ENCODE results near the gene RRAGC.

The RRAGC gene

DNA sequence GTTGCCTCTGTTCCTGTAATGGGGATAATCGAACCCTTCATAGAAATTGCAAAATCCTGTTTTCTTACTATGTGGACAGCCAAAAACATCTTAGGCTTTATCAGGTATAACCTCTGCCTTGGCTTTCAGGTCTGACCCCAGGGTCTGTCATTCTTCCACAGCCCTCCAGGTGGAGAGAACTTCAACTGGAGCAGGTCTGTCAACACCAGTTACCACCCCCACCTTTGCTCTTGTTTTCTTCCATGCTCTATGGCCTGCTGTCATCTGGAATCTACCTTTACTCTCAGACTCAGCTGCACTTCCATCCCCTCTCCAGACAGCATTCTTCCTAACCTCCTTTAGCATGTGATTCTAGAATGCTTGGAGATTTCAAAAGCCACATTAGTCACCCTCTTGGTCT, 32.2 kb upstream of the RRAGC start:
- TF ChIP-seq, protein P1, sequence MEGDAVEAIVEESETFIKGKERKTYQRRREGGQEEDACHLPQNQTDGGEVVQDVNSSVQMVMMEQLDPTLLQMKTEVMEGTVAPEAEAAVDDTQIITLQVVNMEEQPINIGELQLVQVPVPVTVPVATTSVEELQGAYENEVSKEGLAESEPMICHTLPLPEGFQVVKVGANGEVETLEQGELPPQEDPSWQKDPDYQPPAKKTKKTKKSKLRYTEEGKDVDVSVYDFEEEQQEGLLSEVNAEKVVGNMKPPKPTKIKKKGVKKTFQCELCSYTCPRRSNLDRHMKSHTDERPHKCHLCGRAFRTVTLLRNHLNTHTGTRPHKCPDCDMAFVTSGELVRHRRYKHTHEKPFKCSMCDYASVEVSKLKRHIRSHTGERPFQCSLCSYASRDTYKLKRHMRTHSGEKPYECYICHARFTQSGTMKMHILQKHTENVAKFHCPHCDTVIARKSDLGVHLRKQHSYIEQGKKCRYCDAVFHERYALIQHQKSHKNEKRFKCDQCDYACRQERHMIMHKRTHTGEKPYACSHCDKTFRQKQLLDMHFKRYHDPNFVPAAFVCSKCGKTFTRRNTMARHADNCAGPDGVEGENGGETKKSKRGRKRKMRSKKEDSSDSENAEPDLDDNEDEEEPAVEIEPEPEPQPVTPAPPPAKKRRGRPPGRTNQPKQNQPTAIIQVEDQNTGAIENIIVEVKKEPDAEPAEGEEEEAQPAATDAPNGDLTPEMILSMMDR (IDR thresholded peaks at IDR 0.05) = no peak

DNA sequence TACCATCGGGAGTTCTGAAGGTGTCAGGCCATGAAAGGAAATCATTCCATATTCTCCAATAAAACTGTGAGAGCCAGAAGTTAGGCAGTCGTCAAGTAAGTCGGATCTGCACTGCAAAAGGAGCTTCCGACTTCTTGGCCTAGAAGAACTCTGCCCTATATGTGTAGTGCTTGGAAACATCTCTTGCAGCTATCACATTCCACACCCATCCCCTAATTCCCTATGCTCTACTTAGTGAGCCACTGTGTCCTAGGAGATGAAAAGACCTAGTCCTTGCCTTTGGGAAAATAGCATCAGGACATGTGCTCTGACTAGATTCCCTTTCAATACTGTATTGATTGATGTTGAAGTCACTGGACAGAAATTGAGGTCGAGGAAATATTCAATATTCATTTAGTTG, 30.0 kb upstream of the RRAGC start:
- TF ChIP-seq, protein P1 (IDR thresholded peaks at IDR 0.05) = no peak

DNA sequence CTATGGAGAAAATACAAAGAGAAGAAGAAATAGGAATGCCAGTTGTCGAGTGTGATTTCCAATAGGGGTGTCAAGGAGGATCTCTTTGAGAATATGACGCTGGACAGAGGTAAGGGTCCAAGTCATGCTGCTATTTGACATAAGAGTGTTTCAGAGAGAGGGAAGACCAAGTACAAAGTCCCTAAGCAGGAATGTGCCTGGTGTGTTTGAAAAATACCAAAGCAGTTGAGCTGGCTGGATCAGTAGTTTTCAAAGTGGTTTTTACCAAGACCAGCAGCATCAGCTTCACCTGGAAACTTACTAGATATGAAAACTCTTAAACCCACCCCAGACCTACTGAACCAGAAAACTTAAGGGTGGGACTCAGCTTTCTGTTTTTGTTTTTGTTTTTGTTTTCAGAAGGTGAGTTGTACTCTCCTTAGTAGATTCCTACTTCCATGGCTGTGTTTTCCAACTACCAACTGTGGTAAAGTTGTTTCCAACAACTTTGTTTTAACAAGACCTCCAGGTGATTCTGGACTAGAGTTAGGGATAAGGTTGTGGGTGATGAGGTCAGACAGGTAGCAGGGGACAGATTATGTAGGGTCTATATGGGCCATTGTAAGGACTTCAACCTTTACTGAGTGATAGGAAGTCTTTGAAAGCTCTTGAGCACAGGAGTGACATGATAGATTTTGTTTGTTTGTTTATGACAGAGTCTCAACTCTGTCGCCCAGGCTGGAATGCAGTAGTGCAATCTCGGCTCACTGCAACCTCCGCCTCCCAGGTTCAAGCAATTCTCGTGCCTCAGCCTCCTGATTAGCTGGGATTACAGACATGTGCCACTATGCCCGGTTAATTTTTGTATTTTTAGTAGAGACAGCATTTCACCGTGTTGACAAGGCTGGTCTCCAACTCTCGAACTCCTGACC, 29.1 kb upstream of the RRAGC start:
- TF ChIP-seq, protein P1 (IDR thresholded peaks at IDR 0.05) = no peak

DNA sequence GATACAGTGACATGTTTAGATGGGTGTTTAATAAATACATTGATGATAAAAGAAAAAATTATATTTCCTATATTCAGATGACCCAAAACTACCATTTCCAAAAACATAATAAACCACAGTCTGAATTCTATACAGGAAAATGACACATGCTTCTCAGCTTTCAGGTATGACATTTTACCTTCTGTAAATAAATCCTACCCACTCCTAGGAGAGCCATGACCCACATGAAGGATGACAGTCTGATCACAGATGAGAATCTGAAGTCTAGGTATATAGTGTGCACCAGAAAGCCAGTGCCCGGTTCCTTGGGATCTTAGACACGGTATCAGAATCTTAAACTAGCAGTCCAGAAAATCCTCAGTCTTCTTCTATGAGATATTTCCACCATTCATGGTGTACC, 25.5 kb upstream of the RRAGC start:
- TF ChIP-seq, protein P1 (IDR thresholded peaks at IDR 0.05) = no peak

DNA sequence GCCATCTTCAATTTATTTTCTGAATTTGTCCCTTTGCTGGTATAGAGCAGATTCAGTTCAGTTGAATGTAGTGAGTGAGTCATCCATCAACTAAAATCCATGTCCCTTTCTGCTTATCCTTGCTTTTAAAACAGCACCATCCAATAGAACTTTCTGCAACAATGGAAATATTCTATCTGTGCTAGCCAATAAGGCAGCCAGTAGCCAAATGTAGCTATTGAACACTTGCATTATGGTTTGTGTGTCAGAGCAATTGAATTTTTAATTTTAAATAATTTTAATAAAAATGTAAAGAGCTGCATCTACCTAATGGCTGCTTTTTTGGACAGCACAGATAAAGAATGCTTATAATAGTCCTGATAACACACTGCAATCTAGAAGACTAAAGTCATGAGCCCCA, 21.9 kb upstream of the RRAGC start, which contains the start of gene GJA9:
Gene GJA9 (minus strand): TSS at position 101 of the 400 bp plus-strand sequence. CDS start 5,489 bp downstream, outside the sequence.
- TF ChIP-seq, protein P1 (IDR thresholded peaks at IDR 0.05) = no peak

DNA sequence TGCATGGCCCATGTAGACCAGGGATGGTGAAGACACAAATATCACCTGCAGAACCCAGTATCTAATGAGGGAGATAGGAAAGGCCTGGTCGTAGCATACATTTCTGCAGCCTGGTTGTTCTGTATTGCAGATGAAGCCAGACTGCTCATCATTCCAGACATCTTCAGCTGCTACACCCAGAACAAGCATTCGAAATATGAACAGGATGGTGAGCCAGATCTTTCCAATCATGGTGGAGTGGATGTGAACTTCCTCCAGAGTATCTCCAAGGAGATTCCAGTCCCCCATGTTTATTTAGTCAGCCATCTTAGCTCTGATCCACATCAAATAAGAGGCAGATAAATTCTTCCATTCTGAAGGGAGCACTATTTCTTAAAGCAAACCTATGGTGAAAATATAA, 16.2 kb upstream of the RRAGC start:
- TF ChIP-seq, protein P1 (IDR thresholded peaks at IDR 0.05) = no peak

DNA sequence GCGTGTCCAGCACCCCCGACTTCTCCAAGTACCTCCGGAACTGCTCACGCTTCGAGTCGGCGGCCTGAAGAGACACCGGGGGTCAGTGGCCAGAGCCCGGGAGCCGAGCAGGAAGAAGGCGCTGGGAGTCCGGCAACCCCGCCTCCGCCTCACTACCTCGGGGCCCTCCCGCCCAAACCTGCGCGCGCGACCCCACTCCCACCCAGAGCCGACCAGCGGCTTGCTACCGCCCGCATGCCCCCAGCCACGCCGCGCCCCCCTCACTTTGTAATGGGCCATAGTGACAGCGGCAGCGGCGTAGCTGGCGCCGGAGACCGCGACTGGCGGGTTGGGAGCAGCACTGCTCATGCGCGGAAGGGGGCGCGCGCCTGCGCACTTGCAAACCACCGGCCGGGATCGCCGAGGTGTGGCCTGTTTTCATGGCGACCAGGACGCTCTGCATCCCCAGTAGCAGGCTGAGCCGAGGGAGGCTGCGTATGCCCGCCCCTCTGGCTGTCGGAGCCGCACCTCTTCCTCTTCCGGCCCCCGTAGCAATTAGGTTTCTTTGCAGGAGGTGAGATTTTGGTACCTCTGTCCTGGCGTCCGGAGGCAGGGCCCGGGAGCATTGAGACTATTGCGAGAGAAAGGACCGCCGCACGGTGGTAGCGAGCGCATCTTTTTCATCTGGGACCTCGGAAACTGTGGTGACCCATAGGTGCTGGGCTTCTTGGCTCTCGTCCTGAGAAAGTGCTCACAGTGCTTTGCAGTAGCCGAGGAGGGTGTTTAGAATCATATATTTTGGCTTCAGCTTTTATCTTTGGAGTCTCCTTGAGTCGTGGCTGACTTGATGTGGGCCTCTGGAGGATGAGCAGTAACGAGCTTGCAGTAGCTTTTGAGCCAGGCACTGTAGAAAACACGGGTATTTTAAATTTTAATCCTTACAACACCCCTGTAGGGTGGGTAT, 13.7 kb upstream of the RRAGC start, which contains the start of gene MYCBP:
Gene MYCBP (minus strand): TSS at position 322 of the 943 bp plus-strand sequence. CDS start 43 bp downstream, at position 279.
- TF ChIP-seq, protein P1 (IDR thresholded peaks at IDR 0.05) = no peak
